HEK293 (cell line): ENCODE measurements around the gene CCDC186.

Experiments
- CTCF ChIA-PET: fragments of 350-600 bp; formaldehyde crosslinking; extraction: SDS; loops from one replicate; lab custom pipeline; 2021; ENCODE audit warnings: antibody characterized with exemption; lab: Yijun Ruan, JAX
- POLR2A ChIA-PET: fragments of 300-600 bp; formaldehyde crosslinking; extraction: SDS; loops from one replicate; lab custom pipeline; 2020; ENCODE audit warnings: antibody characterized with exemption, inconsistent platforms; lab: Yijun Ruan, JAX
- H3K27ac ChIP-seq: fragments of 200-500 bp; sonication (Bioruptor generic); 2 replicates; pipeline ENCODE4 v1.5.1; 2014; ENCODE audit warnings: low read depth, low read length, control low read depth, inconsistent platforms; ENCODE audit errors: extremely low read depth
- H3K36me3 ChIP-seq, 2 experiments: fragments of 200-500 bp in 1 of 2; sonication (Bioruptor generic) in 1 of 2; 1 replicate in 1 of 2; 2 replicates in 1 of 2; pipeline ENCODE4 v1.5.1; 2014 to 2017; ENCODE audit warnings: inconsistent platforms in 2 of 2, low read length in 2 of 2; ENCODE audit not compliant: control insufficient read depth in 2 of 2, insufficient read depth in 1 of 2
- H3K4me1 ChIP-seq: fragments of 200-500 bp; sonication (Bioruptor generic); 2 replicates; pipeline ENCODE4 v1.5.1; 2014; ENCODE audit warnings: mild to moderate bottlenecking, low read length, inconsistent platforms; ENCODE audit not compliant: control insufficient read depth, insufficient read depth
- H3K4me3 ChIP-seq: 2 replicates; pipeline ENCODE4 v1.5.1; 2011; ENCODE audit warnings: low read depth, mild to moderate bottlenecking, control low read depth, low read length, moderate library complexity
- H3K9me3 ChIP-seq: fragments of 200-500 bp; sonication (Bioruptor generic); 2 replicates; pipeline ENCODE4 v1.5.1; 2014; ENCODE audit warnings: low read depth, low read length, inconsistent platforms; ENCODE audit not compliant: control insufficient read depth, insufficient read depth
- ELK4 ChIP-seq: IDR thresholded peaks from 2 replicates; pipeline ENCODE4 v1.6.1; 2011; ENCODE audit warnings: mild to moderate bottlenecking, low read depth, low read length, borderline replicate concordance
- MZF1 ChIP-seq: fragments of 450-650 bp; formaldehyde crosslinking; IDR thresholded peaks from 2 replicates; pipeline ENCODE4 v1.5.1; 2017; ENCODE audit warnings: missing biosample characterization, missing genetic modification characterization, borderline replicate concordance
- REPIN1 ChIP-seq: fragments of 450-650 bp; formaldehyde crosslinking; IDR thresholded peaks from 2 replicates; pipeline ENCODE4 v1.5.1; 2017; ENCODE audit warnings: missing biosample characterization, missing genetic modification characterization, low read depth
- ZBTB20 ChIP-seq: fragments of 450-650 bp; formaldehyde crosslinking; IDR thresholded peaks from 2 replicates; pipeline ENCODE4 v1.5.1; 2016; ENCODE audit warnings: missing biosample characterization, missing genetic modification characterization
- ZBTB49 ChIP-seq: fragments of 450-650 bp; formaldehyde crosslinking; IDR thresholded peaks from 2 replicates; pipeline ENCODE4 v1.5.1; 2016; ENCODE audit warnings: missing biosample characterization, missing genetic modification characterization, low read depth
- ZBTB8A ChIP-seq: fragments of 450-650 bp; formaldehyde crosslinking; IDR thresholded peaks from 2 replicates; pipeline ENCODE4 v1.5.1; 2016; ENCODE audit warnings: missing biosample characterization, missing genetic modification characterization
- ZNF112 ChIP-seq: fragments of 450-650 bp; formaldehyde crosslinking; IDR thresholded peaks from 2 replicates; pipeline ENCODE4 v1.5.0; 2017; ENCODE audit warnings: missing biosample characterization, missing genetic modification characterization
- ZNF2 ChIP-seq: fragments of 450-650 bp; formaldehyde crosslinking; IDR thresholded peaks from 2 replicates; pipeline ENCODE4 v1.5.1; 2016; ENCODE audit warnings: missing biosample characterization, missing genetic modification characterization
- ZNF221 ChIP-seq: fragments of 450-650 bp; formaldehyde crosslinking; IDR thresholded peaks from 2 replicates; pipeline ENCODE4 v1.5.1; 2017; ENCODE audit warnings: missing biosample characterization, missing genetic modification characterization, borderline replicate concordance
- ZNF514 ChIP-seq: fragments of 450-650 bp; formaldehyde crosslinking; IDR thresholded peaks from 2 replicates; pipeline ENCODE4 v1.5.1; 2016; ENCODE audit warnings: missing biosample characterization, missing genetic modification characterization
- ZNF530 ChIP-seq: fragments of 450-650 bp; formaldehyde crosslinking; IDR thresholded peaks from 2 replicates; pipeline ENCODE4 v1.5.1; 2016; ENCODE audit warnings: low read depth, missing biosample characterization, missing genetic modification characterization
- ZNF654 ChIP-seq: fragments of 450-650 bp; formaldehyde crosslinking; IDR thresholded peaks from 2 replicates; pipeline ENCODE4 v1.5.1; 2016; ENCODE audit warnings: low read depth, missing biosample characterization, missing genetic modification characterization
- ZNF670 ChIP-seq: fragments of 450-650 bp; formaldehyde crosslinking; IDR thresholded peaks from 2 replicates; pipeline ENCODE4 v1.5.1; 2016; ENCODE audit warnings: missing biosample characterization, missing genetic modification characterization, low read depth
- ZNF677 ChIP-seq: fragments of 450-650 bp; IDR thresholded peaks from 2 replicates; pipeline ENCODE4 v1.5.0; 2018; ENCODE audit warnings: missing biosample characterization, mild to moderate bottlenecking, missing genetic modification characterization, moderate library complexity
- ZNF692 ChIP-seq: fragments of 450-650 bp; formaldehyde crosslinking; IDR thresholded peaks from 2 replicates; pipeline ENCODE4 v1.5.1; 2016; ENCODE audit warnings: missing biosample characterization, missing genetic modification characterization
- ZSCAN16 ChIP-seq: fragments of 450-650 bp; formaldehyde crosslinking; IDR thresholded peaks from 2 replicates; pipeline ENCODE4 v1.5.1; 2016; ENCODE audit warnings: missing biosample characterization, missing genetic modification characterization
- TF ChIP-seq, protein P1 (sequence below): fragments of 450-650 bp; formaldehyde crosslinking; IDR thresholded peaks from 2 replicates; pipeline ENCODE4 v1.5.1; 2016; ENCODE audit warnings: missing biosample characterization, missing genetic modification characterization
- TF ChIP-seq, protein P2 (sequence below): fragments of 450-650 bp; formaldehyde crosslinking; IDR thresholded peaks from 2 replicates; pipeline ENCODE4 v1.5.1; 2016; ENCODE audit warnings: missing biosample characterization, missing genetic modification characterization

Gene CCDC186

DNA sequence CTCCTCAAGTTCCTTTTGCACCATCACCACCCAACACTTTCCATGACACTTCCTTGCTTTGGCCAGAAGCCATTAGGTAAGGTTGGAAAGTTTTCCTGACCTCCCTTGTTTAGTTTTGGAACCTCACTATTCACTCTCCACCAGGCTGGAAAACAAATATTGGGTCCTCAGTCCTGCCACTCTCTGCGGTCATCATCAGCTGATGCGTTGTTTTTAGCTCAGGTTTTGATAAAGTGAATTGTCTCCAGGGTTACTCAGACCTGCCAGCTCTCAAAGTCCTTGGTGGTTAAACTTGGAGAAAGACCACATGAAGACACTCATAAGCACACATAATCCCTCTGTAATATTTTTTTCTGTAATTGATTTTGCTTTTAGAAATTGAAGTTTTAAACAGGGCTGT, 55.5 kb downstream of the CCDC186 start:
- H3K9me3 ChIP-seq = no peaks in the 10 kb centered on the region
- no peaks in the 10 kb centered on the region for H3K4me1 ChIP-seq
- TF ChIP-seq REPIN1 (tag by site-specific recombination) (no peak), ZNF514 (tag by site-specific recombination) (no peak), ZSCAN16 (tag by site-specific recombination) (no peak), ZNF654 (tag by site-specific recombination) (no peak), ZNF670 (tag by site-specific recombination) (no peak), ZNF692 (tag by site-specific recombination) (no peak), ZNF221 (no peak), ZNF112 (tag by site-specific recombination) (no peak), ZBTB49 (tag by site-specific recombination) (no peak), ZNF2 (tag by site-specific recombination) (no peak), MZF1 (tag by site-specific recombination) (no peak), ZNF530 (tag by site-specific recombination) (no peak), ZBTB8A (tag by site-specific recombination) (no peak)
- TF ChIP-seq, protein P1, sequence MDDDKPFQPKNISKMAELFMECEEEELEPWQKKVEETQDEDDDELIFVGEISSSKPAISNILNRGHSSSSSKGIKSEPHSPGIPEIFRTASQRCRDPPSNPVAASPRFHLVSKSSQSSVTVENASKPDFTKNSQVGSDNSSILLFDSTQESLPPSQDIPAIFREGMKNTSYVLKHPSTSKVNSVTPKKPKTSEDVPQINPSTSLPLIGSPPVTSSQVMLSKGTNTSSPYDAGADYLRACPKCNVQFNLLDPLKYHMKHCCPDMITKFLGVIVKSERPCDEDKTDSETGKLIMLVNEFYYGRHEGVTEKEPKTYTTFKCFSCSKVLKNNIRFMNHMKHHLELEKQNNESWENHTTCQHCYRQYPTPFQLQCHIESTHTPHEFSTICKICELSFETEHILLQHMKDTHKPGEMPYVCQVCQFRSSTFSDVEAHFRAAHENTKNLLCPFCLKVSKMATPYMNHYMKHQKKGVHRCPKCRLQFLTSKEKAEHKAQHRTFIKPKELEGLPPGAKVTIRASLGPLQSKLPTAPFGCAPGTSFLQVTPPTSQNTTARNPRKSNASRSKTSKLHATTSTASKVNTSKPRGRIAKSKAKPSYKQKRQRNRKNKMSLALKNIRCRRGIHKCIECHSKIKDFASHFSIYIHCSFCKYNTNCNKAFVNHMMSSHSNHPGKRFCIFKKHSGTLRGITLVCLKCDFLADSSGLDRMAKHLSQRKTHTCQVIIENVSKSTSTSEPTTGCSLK (tag by site-specific recombination) = no peak
- no peak overlapping the region for H3K4me3 ChIP-seq
- no peak overlapping the region for H3K27ac ChIP-seq
- H3K36me3 ChIP-seq = peaks cover 0 to 4% of the 10 kb centered on the region in 2 experiments; a peak in 2 of 3 replicates
- CTCF ChIA-PET = no interaction called here
- POLR2A ChIA-PET = no interaction called here

DNA sequence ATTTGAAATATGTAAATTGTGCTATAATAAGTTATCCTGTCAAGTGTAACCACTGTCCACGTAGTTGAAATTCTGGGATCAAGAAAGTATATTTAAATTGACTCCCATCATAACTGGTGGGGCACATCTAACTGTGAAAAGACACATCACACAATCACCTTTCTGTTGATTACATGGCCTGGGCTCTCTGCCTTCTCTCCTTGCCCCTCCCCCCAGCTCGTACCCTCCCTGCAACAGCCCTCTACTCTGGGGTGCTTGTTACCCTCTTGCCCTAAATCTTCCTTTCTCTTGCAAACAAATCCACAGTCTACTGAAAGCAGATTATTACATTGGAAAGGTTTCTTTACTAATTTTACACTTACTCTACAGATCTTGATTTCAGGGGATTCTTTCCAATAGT, 56.3 kb downstream of the CCDC186 start:
- Histone ChIP-seq H3K4me1 (no peaks in the 10 kb centered on the region), H3K36me3 (no peaks in the 10 kb centered on the region), H3K27ac (no peak overlapping the region), H3K4me3 (no peak overlapping the region), H3K9me3 (no peaks in the 10 kb centered on the region)
- ChIA-PET CTCF (no interaction called here), POLR2A (no interaction called here)
- TF ChIP-seq ELK4 (no peak), ZBTB20 (no peak), ZNF677 (tag by site-specific recombination) (no peak)
- TF ChIP-seq, protein P2, sequence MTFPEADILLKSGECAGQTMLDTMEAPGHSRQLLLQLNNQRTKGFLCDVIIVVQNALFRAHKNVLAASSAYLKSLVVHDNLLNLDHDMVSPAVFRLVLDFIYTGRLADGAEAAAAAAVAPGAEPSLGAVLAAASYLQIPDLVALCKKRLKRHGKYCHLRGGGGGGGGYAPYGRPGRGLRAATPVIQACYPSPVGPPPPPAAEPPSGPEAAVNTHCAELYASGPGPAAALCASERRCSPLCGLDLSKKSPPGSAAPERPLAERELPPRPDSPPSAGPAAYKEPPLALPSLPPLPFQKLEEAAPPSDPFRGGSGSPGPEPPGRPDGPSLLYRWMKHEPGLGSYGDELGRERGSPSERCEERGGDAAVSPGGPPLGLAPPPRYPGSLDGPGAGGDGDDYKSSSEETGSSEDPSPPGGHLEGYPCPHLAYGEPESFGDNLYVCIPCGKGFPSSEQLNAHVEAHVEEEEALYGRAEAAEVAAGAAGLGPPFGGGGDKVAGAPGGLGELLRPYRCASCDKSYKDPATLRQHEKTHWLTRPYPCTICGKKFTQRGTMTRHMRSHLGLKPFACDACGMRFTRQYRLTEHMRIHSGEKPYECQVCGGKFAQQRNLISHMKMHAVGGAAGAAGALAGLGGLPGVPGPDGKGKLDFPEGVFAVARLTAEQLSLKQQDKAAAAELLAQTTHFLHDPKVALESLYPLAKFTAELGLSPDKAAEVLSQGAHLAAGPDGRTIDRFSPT = no peak
